Fibroblast of villous mesenchyme (primary cell): ENCODE data around the gene TRIM33. TPM values are rescaled to one million over a fixed set of nuclear protein-coding genes. Genes with fewer than 3 reads are reported as not detected.

ENCODE experiments used
- DNase-seq: peaks from one replicate; pipeline ENCODE4 v3.0.0-alpha.2; 2010; ENCODE audit warnings: low read depth
- H3K4me3 ChIP-seq: 2 replicates; pipeline ENCODE4 v1.5.1; 2011; ENCODE audit warnings: low read depth, mild to moderate bottlenecking, low read length
- CTCF ChIP-seq: IDR thresholded peaks from 2 replicates; pipeline ENCODE4 v1.5.1; 2012; ENCODE audit warnings: low read depth, mild to moderate bottlenecking, low read length; ENCODE audit not compliant: insufficient read depth
- total RNA-seq: library from RNA; depleted of rRNA; stranded (reverse); fragments of >200 nt; gene quantifications from 2 replicates; pipeline ENCODE4 v1.2.3, GENCODE V29; 2012

Gene TRIM33
- total RNA-seq, 1 donor, result 36.3 TPM

GRCh38 chr1:114462341-114462740, 48.7 kb downstream of the TRIM33 start:
- no peak for TF ChIP-seq CTCF
- H3K4me3 ChIP-seq, result no peak overlapping the region
- DNase-seq, result peak; percentile 20

- no peak overlapping the region for H3K4me3 ChIP-seq
- peak; percentile 78 for DNase-seq
- TF ChIP-seq CTCF, result no peak
These were observed 52.7 kb downstream of the TRIM33 start for GRCh38 chr1:114458237-114458777.

GRCh38 chr1:114457675-114458236, 53.2 kb downstream of the TRIM33 start:
- TF ChIP-seq CTCF, result no peak

GRCh38 chr1:114456586-114456985, 54.4 kb downstream of the TRIM33 start:
- TF ChIP-seq CTCF, result no peak
- DNase-seq, result no peak
- H3K4me3 ChIP-seq, result no peak overlapping the region

More at GRCh38 chr1:114457675-114458236, 53.2 kb downstream of the TRIM33 start:
- peak; percentile 13 for DNase-seq
- no peak overlapping the region for H3K4me3 ChIP-seq

- DNase-seq, result peak; percentile 14
- no peak overlapping the region for H3K4me3 ChIP-seq
- TF ChIP-seq CTCF, result no peak
These were observed 55.8 kb downstream of the TRIM33 start for GRCh38 chr1:114455102-114455785.

- no peak for TF ChIP-seq CTCF
- H3K4me3 ChIP-seq, result no peak overlapping the region
- no peak for DNase-seq
These were observed 56.5 kb downstream of the TRIM33 start for GRCh38 chr1:114454539-114454938.
